RKO (cell line): ENCODE results near the gene TEK.
"Not testable (repeated sequence)": the region's sequence is repeated elsewhere in the genome, so short reads cannot be mapped to it uniquely, and the experiment has no call there.

Experiments used
- DNase-seq: peaks from one replicate; pipeline ENCODE4 v3.0.0-alpha.2; 2016; ENCODE audit warnings: low spot score

The TEK gene

GRCh38 chr9:27108981-27109541, at the start of gene TEK:
Gene TEK (plus strand): TSS chr9:27109225. CDS start chr9:27109591, 366 bp downstream.
- no peak for DNase-seq

DNA sequence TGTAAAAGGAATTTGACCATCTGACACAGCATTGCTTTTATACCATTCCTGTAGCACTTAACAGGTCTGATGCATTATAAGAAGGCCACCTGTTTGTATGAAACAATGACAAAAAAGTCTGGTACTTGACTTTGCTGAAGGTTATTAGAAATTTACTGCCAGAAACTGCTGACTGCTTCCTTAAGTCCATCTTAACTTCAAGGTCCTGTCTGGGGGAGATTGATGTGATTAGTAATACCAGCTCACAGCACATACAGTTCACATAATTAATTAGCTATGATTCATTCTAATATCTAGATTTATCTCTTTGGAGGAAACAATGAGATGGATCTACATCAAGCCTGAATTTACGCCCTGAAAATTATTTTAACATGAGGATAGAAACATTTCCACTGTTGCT, 49.6 kb upstream of the TEK start:
- no peak for DNase-seq

DNA sequence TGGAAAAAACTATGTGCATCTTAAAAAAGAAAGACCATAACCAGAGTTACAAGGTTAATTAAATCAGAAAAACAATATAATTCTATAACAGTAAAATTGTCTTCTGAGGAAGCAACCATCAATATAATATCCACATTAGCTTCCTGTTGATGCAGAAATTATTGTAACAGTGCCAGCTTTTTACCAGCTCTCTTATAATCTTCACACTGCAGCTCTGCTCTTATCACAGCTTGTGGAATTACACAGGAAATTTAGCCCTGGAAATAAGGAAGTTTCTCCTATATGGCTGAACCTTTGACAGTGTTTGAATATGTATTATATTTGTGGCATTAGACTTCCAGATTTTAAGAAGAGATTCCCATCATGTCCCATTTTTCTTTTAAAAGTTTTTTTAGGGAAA, 49.1 kb upstream of the TEK start:
- DNase-seq: no peak

DNA sequence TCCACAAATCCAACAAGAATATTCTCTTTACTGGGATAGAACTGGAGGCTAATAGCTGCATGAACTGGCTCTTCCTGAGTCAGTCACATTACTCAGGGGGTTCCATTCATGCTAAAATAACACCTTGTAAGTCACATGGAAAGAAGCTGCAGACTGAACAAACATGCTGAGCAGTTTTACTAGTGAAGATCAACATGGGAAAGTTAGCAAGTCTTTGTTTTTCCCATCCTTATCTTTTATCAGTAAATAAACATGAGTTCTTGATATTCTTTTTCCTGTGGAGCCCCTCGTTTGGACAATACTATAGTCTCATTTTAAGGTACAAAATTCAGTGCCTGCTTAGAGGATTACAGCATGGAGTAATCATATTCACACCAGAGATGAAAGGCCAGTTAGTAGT, 43.7 kb upstream of the TEK start:
- DNase-seq: no peak

DNA sequence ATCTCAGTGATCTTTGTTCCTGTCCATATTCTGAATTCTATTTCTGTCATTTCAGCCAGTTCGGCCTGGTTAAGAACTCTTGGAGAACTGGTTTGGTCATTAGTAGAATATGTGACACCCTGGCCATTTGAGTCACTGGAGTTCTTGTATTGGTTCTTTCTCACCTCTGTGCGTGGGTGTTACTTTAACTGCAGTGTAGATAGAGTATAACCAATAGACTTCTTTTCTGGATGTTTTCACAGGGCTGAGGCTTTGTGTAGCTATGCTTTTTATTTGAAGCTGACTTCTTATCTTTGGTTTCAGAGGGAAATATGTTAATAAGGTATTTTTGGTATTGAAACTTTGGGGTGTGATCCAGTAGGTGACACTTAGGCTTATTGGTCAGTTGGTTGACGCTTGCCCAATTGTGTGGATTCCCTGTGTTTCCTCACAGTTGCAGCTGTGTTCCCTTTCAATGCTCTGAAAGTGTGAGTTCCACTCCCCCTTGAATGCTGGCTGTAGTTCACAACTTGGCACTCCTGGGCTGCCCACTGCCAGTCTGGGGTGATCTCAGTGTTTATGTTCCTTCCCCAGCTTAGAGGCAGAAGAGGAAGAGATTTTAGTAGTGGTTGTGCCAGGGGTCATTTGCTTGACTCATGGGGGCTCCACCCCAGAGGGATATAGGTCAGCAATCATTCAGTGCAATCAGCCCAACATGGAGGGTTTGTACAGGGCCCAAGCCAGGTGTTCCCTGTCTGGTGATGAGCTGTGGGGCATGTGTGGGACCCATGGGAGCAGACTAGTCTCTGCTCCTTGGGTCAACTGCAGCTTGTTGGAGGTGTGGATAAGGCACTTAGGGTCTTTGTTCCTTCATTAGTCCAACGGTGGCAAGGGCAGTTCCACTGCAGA, 34.9 kb upstream of the TEK start:
- no peak for DNase-seq

GRCh38 chr9:27078685-27079084, 30.3 kb upstream of the TEK start:
- no peak for DNase-seq

DNA sequence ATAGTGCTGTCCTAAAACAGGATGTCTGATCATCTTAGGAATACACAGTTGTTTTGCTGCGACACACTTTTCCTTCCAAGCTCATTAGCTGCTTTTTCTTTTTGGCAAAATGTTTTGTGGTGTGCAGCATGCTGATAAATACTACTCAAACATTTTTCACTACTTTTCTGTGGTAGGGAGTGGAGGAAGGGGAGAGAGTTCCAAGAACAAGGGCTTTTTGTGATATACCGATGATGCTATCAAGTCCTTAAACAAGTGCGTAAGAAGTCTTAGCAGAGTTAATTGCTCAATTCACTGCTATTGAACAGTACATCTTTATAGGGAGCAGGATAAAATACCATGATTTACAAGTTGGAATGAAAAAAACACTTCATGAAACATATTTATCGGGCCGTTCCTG, 23.6 kb upstream of the TEK start:
- DNase-seq: no peak

GRCh38 chr9:27086818-27087680, 22.0 kb upstream of the TEK start:
- no peak for DNase-seq

GRCh38 chr9:27088981-27089380, 20.0 kb upstream of the TEK start:
- DNase-seq: no peak

- DNase-seq: no peak
Measured at GRCh38 chr9:27089706-27090105, 19.3 kb upstream of the TEK start.

- DNase-seq: no peak
Measured at GRCh38 chr9:27090231-27090630, 18.8 kb upstream of the TEK start.

DNA sequence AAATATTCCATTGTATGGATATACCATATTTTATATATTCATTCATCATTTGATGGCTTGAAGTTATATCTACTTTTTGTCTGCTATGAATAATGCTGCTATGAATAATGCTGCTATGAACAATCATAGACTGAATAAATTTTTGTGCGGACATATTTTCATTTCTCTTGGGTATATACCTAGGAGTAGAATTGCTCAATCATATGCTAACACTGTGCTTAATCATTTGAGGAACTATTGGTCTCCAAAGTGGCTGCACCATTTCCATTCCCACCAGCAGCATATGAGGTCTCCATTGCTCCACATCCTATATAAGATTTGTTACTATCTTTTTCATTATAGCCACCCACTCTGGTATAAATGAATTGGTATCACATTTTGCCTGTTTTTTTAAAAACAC, 18.3 kb upstream of the TEK start:
- no peak for DNase-seq

DNA sequence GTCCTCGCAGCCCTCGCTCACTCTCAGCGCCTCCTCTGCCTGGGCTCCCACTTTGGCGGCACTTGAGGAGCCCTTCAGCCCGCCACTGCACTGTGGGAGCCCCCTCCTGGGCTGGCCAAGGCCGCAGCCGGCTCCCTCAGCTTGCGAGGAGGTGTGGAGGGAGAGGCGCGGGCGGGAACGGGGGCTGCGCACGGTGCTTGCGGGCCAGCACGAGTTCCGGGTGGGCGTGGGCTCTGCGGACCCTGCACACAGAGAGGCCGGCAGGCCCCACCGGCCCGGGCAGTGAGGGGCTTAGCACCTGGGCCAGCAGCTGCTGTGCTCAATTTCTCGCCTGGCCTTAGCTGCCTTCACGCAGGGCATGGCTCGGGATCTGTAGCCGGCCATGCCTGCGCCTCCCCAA, 16.5 kb upstream of the TEK start:
- DNase-seq: not testable (repeated sequence)

- DNase-seq: not testable (repeated sequence)
Measured at GRCh38 chr9:27093384-27094067, 15.5 kb upstream of the TEK start.

DNA sequence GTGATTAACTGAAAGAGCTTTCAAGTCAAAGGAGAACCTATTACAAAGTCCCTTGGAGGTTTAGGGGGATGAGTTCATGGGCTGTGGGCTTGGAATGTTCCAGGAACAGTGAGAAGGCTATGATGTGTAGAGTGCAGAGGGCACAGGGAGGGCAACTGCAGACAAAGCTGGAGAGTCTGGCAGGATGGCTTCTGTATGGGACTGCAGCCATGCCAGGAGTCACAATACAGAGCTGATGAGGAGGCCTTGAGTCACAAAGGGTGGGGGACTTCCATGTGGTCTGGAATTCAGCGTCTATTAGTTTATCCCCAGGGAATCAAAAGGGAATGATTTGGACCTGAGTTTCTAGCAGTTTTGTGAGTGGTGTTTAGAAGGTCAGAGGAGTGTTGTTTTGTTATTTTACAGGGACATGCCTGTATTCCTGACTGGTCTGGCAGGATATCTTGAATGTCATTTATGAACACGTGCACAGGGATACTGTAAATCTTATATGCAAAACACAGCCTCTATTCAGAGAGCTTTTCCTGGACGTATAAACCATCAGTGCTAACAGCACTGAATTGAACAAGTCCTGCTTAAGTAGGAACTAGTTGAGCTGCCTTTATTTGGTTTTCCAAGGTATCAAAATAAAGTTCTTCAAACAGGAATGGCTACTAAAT, 14.3 kb upstream of the TEK start:
- peak; percentile 14 for DNase-seq

DNA sequence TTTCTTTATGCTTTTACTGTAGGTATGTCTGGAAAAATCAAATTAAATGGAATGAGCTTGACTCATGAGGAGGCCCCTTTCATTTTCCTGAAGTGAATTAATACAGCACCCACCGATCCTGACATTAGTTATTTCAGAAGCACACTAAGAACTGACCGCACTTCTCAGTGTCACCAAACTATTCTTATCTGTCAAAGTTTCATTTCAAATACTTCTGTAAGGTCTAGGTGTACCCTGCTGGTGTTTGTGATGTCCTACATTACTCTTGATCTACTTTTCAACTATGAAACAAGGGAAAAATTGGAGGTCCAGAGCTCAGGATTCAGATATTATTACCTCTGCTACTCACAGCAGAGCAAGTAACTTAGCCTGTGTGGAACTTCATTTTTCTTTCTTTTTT, 1.8 kb upstream of the TEK start:
- DNase-seq: no peak

- no peak for DNase-seq
Measured at GRCh38 chr9:27109621-27110020, 596 bp downstream of the TEK start.

GRCh38 chr9:27110181-27110580, 1.2 kb downstream of the TEK start:
- no peak for DNase-seq

- DNase-seq: no peak
Measured at GRCh38 chr9:27112235-27112634, 3.2 kb downstream of the TEK start.

DNA sequence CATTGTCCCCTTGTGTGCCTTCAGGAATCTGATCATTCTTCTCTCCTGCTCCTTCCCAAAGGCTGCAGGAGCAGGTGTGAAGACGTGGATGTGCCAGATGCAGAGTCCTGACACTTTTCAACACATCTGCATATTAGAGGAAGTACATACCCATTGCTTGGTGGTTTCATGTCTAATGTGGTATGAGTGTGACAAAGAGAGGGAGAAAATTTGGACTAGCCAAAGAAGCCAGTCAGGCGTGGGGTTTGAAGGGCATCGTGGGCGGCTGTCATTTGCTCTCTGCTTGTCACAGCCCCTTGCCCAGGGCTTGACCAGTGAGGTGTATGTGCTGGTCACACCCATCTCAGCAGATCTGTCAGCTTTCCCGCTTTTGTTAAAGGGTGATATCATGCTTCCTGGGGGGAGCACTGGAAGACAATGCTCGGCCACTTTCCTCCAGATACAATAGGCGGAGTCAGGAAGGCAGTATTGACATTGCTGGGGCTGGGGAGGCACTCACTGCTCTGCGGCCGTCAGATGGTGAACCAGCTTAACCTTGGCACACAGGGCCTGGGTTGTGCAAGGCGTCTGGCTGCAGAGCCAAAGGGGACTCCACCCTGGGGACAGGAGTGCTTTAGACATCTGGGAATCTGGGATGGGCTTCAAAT, 8.6 kb downstream of the TEK start:
- DNase-seq: no peak

GRCh38 chr9:27118916-27119315, 9.9 kb downstream of the TEK start:
- no peak for DNase-seq
